Activated CD4-positive, CD25-positive, alpha-beta regulatory T cell treated with anti-CD3 and anti-CD28 coated beads, Interleukin-2, amount 50 U/mL, for 72 hours (primary cell): ENCODE measurements around the gene RAD51B.

Experiments
- DNase-seq: peaks from one replicate; pipeline ENCODE4 v3.0.0; 2021

Gene RAD51B

GRCh38 chr14:68569970-68570409 lies 750.4 kb downstream of the RAD51B start:
- DNase-seq: no peak

GRCh38 chr14:68571114-68571591 lies 751.6 kb downstream of the RAD51B start:
- no peak for DNase-seq

- no peak for DNase-seq
Measured at GRCh38 chr14:68571928-68572525, 752.4 kb downstream of the RAD51B start.

GRCh38 chr14:68573126-68573525 lies 753.5 kb downstream of the RAD51B start:
- DNase-seq: no peak

GRCh38 chr14:68573722-68574121 lies 754.1 kb downstream of the RAD51B start:
- no peak for DNase-seq

- no peak for DNase-seq
Measured at GRCh38 chr14:68574461-68574860, 754.9 kb downstream of the RAD51B start.

GRCh38 chr14:68574906-68575305 lies 755.3 kb downstream of the RAD51B start:
- DNase-seq: no peak

- DNase-seq: no peak
Measured at GRCh38 chr14:68575426-68575825, 755.8 kb downstream of the RAD51B start.

- no peak for DNase-seq
Measured at GRCh38 chr14:68576031-68576430, 756.5 kb downstream of the RAD51B start.

GRCh38 chr14:68576496-68577244 lies 757.1 kb downstream of the RAD51B start:
- no peak for DNase-seq

GRCh38 chr14:68577802-68578541 lies 758.4 kb downstream of the RAD51B start:
- no peak for DNase-seq

GRCh38 chr14:68578597-68578996 lies 759.0 kb downstream of the RAD51B start:
- no peak for DNase-seq

GRCh38 chr14:68580096-68580645 lies 760.6 kb downstream of the RAD51B start:
- DNase-seq: no peak

- no peak for DNase-seq
Measured at GRCh38 chr14:68580671-68581070, 761.1 kb downstream of the RAD51B start.

- DNase-seq: no peak
Measured at GRCh38 chr14:68583548-68584280, 764.1 kb downstream of the RAD51B start.

GRCh38 chr14:68584786-68585185 lies 765.2 kb downstream of the RAD51B start:
- DNase-seq: no peak

- DNase-seq: no peak
Measured at GRCh38 chr14:68585690-68586089, 766.1 kb downstream of the RAD51B start.

- DNase-seq: no peak
Measured at GRCh38 chr14:68586896-68587751, 767.5 kb downstream of the RAD51B start.

- DNase-seq: no peak
Measured at GRCh38 chr14:68587931-68588330, 768.4 kb downstream of the RAD51B start.

GRCh38 chr14:68589447-68590200 lies 770.0 kb downstream of the RAD51B start:
- no peak for DNase-seq

GRCh38 chr14:68590201-68590522 lies 770.6 kb downstream of the RAD51B start:
- no peak for DNase-seq
